Stimulated activated CD8-positive, alpha-beta memory T cell treated with anti-CD3 and anti-CD28 coated beads, Interleukin-2, amount 100 ng/mL, for 1 hour (primary cell): Measurements from ENCODE around the gene TROAP.
"Not testable (repeated sequence)": the region's sequence is repeated elsewhere in the genome, so short reads cannot be mapped to it uniquely, and the experiment has no call there.

Experiments used
- DNase-seq, 2 donors: peaks; one replicate each; pipeline ENCODE4 v3.0.0-alpha.2; 2020; ENCODE audit warnings: low read depth in 2 of 2

The TROAP gene

GRCh38 chr12:49294086-49294803, 28.8 kb upstream of the TROAP start:
- no peak for DNase-seq

- no peak for DNase-seq
These were observed 28.3 kb upstream of the TROAP start for GRCh38 chr12:49294804-49295081.

- DNase-seq = no peak
These were observed 27.7 kb upstream of the TROAP start, which contains the start of gene PRPH for GRCh38 chr12:49295082-49295936. Gene PRPH (plus strand): TSS chr12:49295147. CDS start chr12:49295201, 54 bp downstream.

GRCh38 chr12:49296034-49296835, 26.8 kb upstream of the TROAP start:
- peak; percentile 19 to 47 for DNase-seq

- DNase-seq = no peak
These were observed 26.0 kb upstream of the TROAP start for GRCh38 chr12:49296836-49297694.

GRCh38 chr12:49297695-49298060, 25.4 kb upstream of the TROAP start:
- no peak for DNase-seq

- DNase-seq = no peak
These were observed 24.9 kb upstream of the TROAP start for GRCh38 chr12:49298160-49298559.

- no peak for DNase-seq
These were observed 21.3 kb upstream of the TROAP start for GRCh38 chr12:49301760-49302159.

- no peak for DNase-seq
These were observed 18.9 kb upstream of the TROAP start for GRCh38 chr12:49304161-49304560.

GRCh38 chr12:49305762-49306510, 17.1 kb upstream of the TROAP start:
- DNase-seq = no peak

GRCh38 chr12:49309386-49309785, 13.7 kb upstream of the TROAP start:
- DNase-seq = no peak

GRCh38 chr12:49310451-49311000, 12.5 kb upstream of the TROAP start:
- DNase-seq = not testable (repeated sequence)

GRCh38 chr12:49314811-49315210, 8.2 kb upstream of the TROAP start:
- DNase-seq = no peak

- not testable (repeated sequence) for DNase-seq
These were observed 5.9 kb upstream of the TROAP start for GRCh38 chr12:49317118-49317517.

GRCh38 chr12:49320411-49321103, 2.5 kb upstream of the TROAP start:
- DNase-seq = not testable (repeated sequence)

- no peak for DNase-seq
These were observed 718 bp upstream of the TROAP start for GRCh38 chr12:49322367-49322707.

GRCh38 chr12:49323524-49324097, 556 bp downstream of the TROAP start:
- no peak for DNase-seq

- no peak for DNase-seq
These were observed 2.6 kb downstream of the TROAP start for GRCh38 chr12:49325606-49326005.

GRCh38 chr12:49327368-49327767, 4.3 kb downstream of the TROAP start:
- no peak for DNase-seq

- DNase-seq = no peak
These were observed 4.8 kb downstream of the TROAP start for GRCh38 chr12:49327887-49328286.
